HepG2 (cell line): ENCODE measurements around the gene CA12. TPM values are rescaled to one million over a fixed set of nuclear protein-coding genes. Genes with fewer than 3 reads are reported as not detected.

Experiments used
- ATAC-seq: fragments of 200-7000 bp; cut with Tn5 transposase; 3 replicates; pipeline ENCODE4 v1.9.1; 2020; ENCODE audit warnings: mild to moderate bottlenecking, moderate library complexity
- BruUV-seq: library from RNA; stranded (reverse); fragments of 400-500 nt; replicated peaks from 2 replicates; lab custom pipeline; 2021; lab: Mats Ljungman, UMichigan
- CTCF ChIA-PET: fragments of 300-600 bp; formaldehyde crosslinking; extraction: SDS; loops from one replicate; lab custom pipeline; 2021; ENCODE audit warnings: low total read pairs, inconsistent platforms, low intra/inter-chr PET ratio; lab: Yijun Ruan, JAX
- POLR2A ChIA-PET: fragments of 350-600 bp; sonication (Branson Sonifier 250); formaldehyde crosslinking; loops from one replicate; lab custom pipeline; 2020; ENCODE audit warnings: antibody characterized with exemption, inconsistent platforms; lab: Yijun Ruan, JAX
- DNase-seq: peaks from one replicate; pipeline ENCODE4 v3.0.0-alpha.2; 2015; ENCODE audit warnings: low spot score
- FAIRE-seq: peaks from 3 replicates; lab custom pipeline; 2011; peaks lifted over from hg19 to GRCh38; lab: Jason Lieb, UNC
- H2AFZ ChIP-seq: one replicate; pipeline ENCODE4 v1.6.1; 2011; ENCODE audit warnings: low read length, inconsistent platforms
- H3K27ac ChIP-seq: fragments of 300-600 bp; 3 replicates; pipeline ENCODE4 v1.8.0; 2011; ENCODE audit warnings: mixed run types, mild to moderate bottlenecking, mixed read lengths, low read length, inconsistent platforms; ENCODE audit not compliant: insufficient read depth; ENCODE audit errors: extremely low read length
- H3K27me3 ChIP-seq, 2 experiments: fragments of 200-600 bp in 1 of 2; 2 replicates in 1 of 2; 3 replicates in 1 of 2; pipeline versions ENCODE4 v1.6.0 to v1.8.0; 2011; ENCODE audit warnings: low read length in 2 of 2, mild to moderate bottlenecking in 2 of 2, moderate library complexity in 2 of 2, inconsistent platforms in 1 of 2; ENCODE audit not compliant: insufficient read depth in 2 of 2, control insufficient read depth in 1 of 2
- H3K36me3 ChIP-seq, 2 experiments: fragments of 200-600 bp in 1 of 2; replicated peaks in 1 of 2; 2 replicates in 1 of 2; 3 replicates in 1 of 2; pipeline versions ENCODE4 v1.5.1 to v1.8.0; 2011; ENCODE audit warnings: low read length in 2 of 2, inconsistent platforms in 1 of 2; ENCODE audit not compliant: insufficient read depth in 2 of 2, control insufficient read depth in 1 of 2
- H3K4me1 ChIP-seq: 2 replicates; pipeline ENCODE4 v1.5.1; 2012; ENCODE audit warnings: low read length, inconsistent platforms; ENCODE audit not compliant: insufficient read depth
- H3K4me2 ChIP-seq: 2 replicates; pipeline ENCODE4 v1.6.0; 2011; ENCODE audit warnings: low read depth, low read length, inconsistent platforms
- H3K4me3 ChIP-seq, 3 experiments: fragments of 200-600 bp in 1 of 3; sonication (generic), shearing (Covaris generic) in 1 of 3; replicated peaks in 1 of 3; 2 replicates each; pipeline ENCODE4 v1.5.1; 2011 to 2016; ENCODE audit warnings: low read length in 3 of 3, inconsistent platforms in 2 of 3, low read depth in 2 of 3, mild to moderate bottlenecking in 2 of 3, control low read depth in 1 of 3, mixed read lengths in 1 of 3; ENCODE audit not compliant: insufficient read depth in 1 of 3
- H3K79me2 ChIP-seq: one replicate; pipeline ENCODE4 v1.6.1; 2011; ENCODE audit warnings: low read length, inconsistent platforms; ENCODE audit not compliant: insufficient read depth
- H3K9ac ChIP-seq: 2 replicates; pipeline ENCODE4 v1.6.0; 2011; ENCODE audit warnings: mild to moderate bottlenecking, low read depth, low read length, inconsistent platforms; ENCODE audit not compliant: insufficient read depth
- H3K9me3 ChIP-seq: 2 replicates; pipeline ENCODE4 v1.5.1; 2012; ENCODE audit warnings: mild to moderate bottlenecking, low read length
- H4K20me1 ChIP-seq: 2 replicates; pipeline ENCODE4 v1.6.0; 2011; ENCODE audit warnings: inconsistent platforms, mild to moderate bottlenecking, low read length, moderate library complexity; ENCODE audit not compliant: insufficient read depth
- GPN1 ChIP-seq: sonication (generic); formaldehyde crosslinking; IDR thresholded peaks from 2 replicates; pipeline ENCODE4 v1.5.1; 2020; ENCODE audit warnings: missing genetic modification reagents, borderline replicate concordance
- MYC ChIP-seq: sonication (generic); formaldehyde crosslinking; IDR thresholded peaks from 2 replicates; pipeline ENCODE4 v1.9.0; 2021; ENCODE audit warnings: missing genetic modification reagents, borderline replicate concordance
- ZBTB2 ChIP-seq: sonication (generic); formaldehyde crosslinking; IDR thresholded peaks from 2 replicates; pipeline ENCODE4 v1.8.0; 2022; ENCODE audit warnings: low read depth, missing genetic modification reagents
- ZMYM3 ChIP-seq: sonication (generic); formaldehyde crosslinking; IDR thresholded peaks from 2 replicates; pipeline ENCODE4 v1.5.1; 2020; ENCODE audit warnings: mild to moderate bottlenecking, missing genetic modification reagents
- ZNF800 ChIP-seq: sonication (generic); formaldehyde crosslinking; IDR thresholded peaks from 2 replicates; pipeline ENCODE4 v1.4.0; 2020; ENCODE audit warnings: missing genetic modification reagents
- WGBS: methylation state at CpG from one replicate; pipeline ENCODE4 v1.1.6; 2017; ENCODE audit warnings: low lambda C conversion rate; 5-methylcytosine and 5-hydroxymethylcytosine counted together
- in situ Hi-C: cut with HindIII; loops from 2 replicates; pipeline ENCODE4 v1.10.0; 2017; ENCODE audit warnings: low pct_unique_long_range_greater_than_20kb; ENCODE audit not compliant: extremely low pct_ligation_motif_present
- intact Hi-C: fragments of 100-400 bp; cut with micrococcal nuclease; formaldehyde crosslinking; loops from one replicate; pipeline ENCODE4 v1.10.0; 2022; ENCODE audit not compliant: unreplicated experiment
- polyA plus RNA-seq, 8 experiments: library from polyadenylated mRNA; depleted of rRNA in 3 of 8; stranded (reverse) in 7 of 8; unstranded in 1 of 8; fragments of >200 nt; fragmentation: Illumina TruSeq in 4 of 8; extraction: Trizol in 4 of 8; gene quantifications; 2 replicates each; pipeline versions ENCODE4 v1.2.1 to v1.2.3, GENCODE V29; 2011 to 2016; ENCODE audit warnings: low read depth in 4 of 8, missing spikeins in 1 of 8, mixed read lengths in 1 of 8; ENCODE audit not compliant: insufficient read depth in 1 of 8
- total RNA-seq, 5 experiments: library from RNA; depleted of rRNA; stranded (reverse); fragments of >200 nt; fragmentation: Illumina TruSeq; extraction: Trizol; gene quantifications; 2 replicates each; pipeline ENCODE4 v1.2.3, GENCODE V29; 2016; ENCODE audit warnings: low read depth in 1 of 5

Gene CA12
- total and polyA plus RNA-seq, 2 of the 13 experiments (the other 11 are each of a cell fraction or from before 2014, with no cell fraction given) = 0.07 to 0.20 TPM

GRCh38 chr15:63366451-63366850 lies 15.2 kb downstream of the CA12 start (continued):
- TF ChIP-seq ZBTB2 (CRISPR knock-in tag) (no peak), ZNF800 (no peak)

- H3K9ac ChIP-seq = no peak overlapping the region
- CTCF ChIA-PET = no interaction called here
These were observed 16.4 kb downstream of the CA12 start for GRCh38 chr15:63365273-63365680.

More at GRCh38 chr15:63365273-63365680, 16.4 kb downstream of the CA12 start:
- no peaks in the 10 kb centered on the region for H3K36me3 ChIP-seq
- ATAC-seq (no peak), DNase-seq (no peak), FAIRE-seq (no peak)
- TF ChIP-seq MYC (CRISPR knock-in tag) (no peak), ZMYM3 (CRISPR knock-in tag) (no peak), GPN1 (CRISPR knock-in tag) (no peak)
- H3K27ac ChIP-seq = no peak overlapping the region
- H3K9me3 ChIP-seq = no peaks in the 10 kb centered on the region
- H4K20me1 ChIP-seq = no peaks in the 10 kb centered on the region
- no peak overlapping the region for H3K4me2 ChIP-seq
- H3K4me1 ChIP-seq = 0 out of 2 replicates have a peak, but pooled peaks cover 4% of the 10 kb centered on the region
- in situ Hi-C loops (no loop called here), intact Hi-C loops (no loop called here)
- H3K4me3 ChIP-seq = no peak overlapping the region
- BruUV-seq = no TSS peak
- H3K27me3 ChIP-seq = peaks cover 1 to 21% of the 10 kb centered on the region in 2 experiments; a peak in 1 of 5 replicates
- WGBS = 0% methylated on average over 3 of the region's 5 CpGs
- H3K79me2 ChIP-seq = no peaks in the 10 kb centered on the region
- POLR2A ChIA-PET = no interaction called here
- H2AFZ ChIP-seq = no peak overlapping the region
